Stomach (tissue), 9 donors: ENCODE results near the gene TBRG4. TPM values are rescaled to one million over a fixed set of nuclear protein-coding genes. Genes with fewer than 3 reads are reported as not detected.
"Not testable (repeated sequence)": the region's sequence is repeated elsewhere in the genome, so short reads cannot be mapped to it uniquely, and the experiment has no call there.

Experiments used
- DNase-seq, 2 donors: peaks; one replicate each; pipeline versions ENCODE4 v3.0.0 to v3.0.0-alpha.2; 2013 to 2019
- H3K27ac ChIP-seq, 5 donors: fragments of 200-600 bp in 4 of 5; sonication (generic) in 4 of 5; one replicate each; pipeline ENCODE4 v1.5.1; 2013 to 2019; ENCODE audit warnings: mild to moderate bottlenecking in 1 of 5, moderate library complexity in 1 of 5
- H3K27me3 ChIP-seq, 3 donors: fragments of 200-600 bp; sonication (generic); one replicate each; pipeline ENCODE4 v1.5.1; 2017 to 2019; ENCODE audit warnings: mixed run types in 1 of 3
- H3K36me3 ChIP-seq, 4 donors: fragments of 200-600 bp; sonication (generic); 1 replicate in 3 of 4; 2 replicates in 1 of 4; pipeline ENCODE4 v1.5.1; 2016 to 2019
- H3K4me1 ChIP-seq, 4 donors: fragments of 200-600 bp; sonication (generic); one replicate each; pipeline ENCODE4 v1.5.1; 2016 to 2019
- H3K4me3 ChIP-seq, 4 donors: fragments of 200-600 bp; sonication (generic) in 3 of 4; one replicate each; pipeline ENCODE4 v1.5.1; 2016 to 2019; ENCODE audit warnings: mild to moderate bottlenecking in 1 of 4
- H3K9me3 ChIP-seq, 4 donors: fragments of 200-600 bp; sonication (generic); one replicate each; pipeline ENCODE4 v1.5.1; 2016 to 2019
- EP300 ChIP-seq: sonication (generic); formaldehyde crosslinking; IDR thresholded peaks from one replicate; pipeline ENCODE4 v1.6.1; 2017; ENCODE audit warnings: antibody characterized with exemption
- POLR2A ChIP-seq, 4 donors: fragments of 450-650 bp; IDR thresholded peaks; one replicate each; pipeline ENCODE4 v1.6.1; 2016; ENCODE audit warnings: antibody characterized with exemption in 4 of 4, control low read depth in 2 of 4, mild to moderate bottlenecking in 1 of 4, moderate library complexity in 1 of 4
- POLR2AphosphoS5 ChIP-seq, 3 donors: sonication (generic); formaldehyde crosslinking; IDR thresholded peaks; one replicate each; pipeline ENCODE4 v1.6.1; 2016; ENCODE audit warnings: antibody characterized with exemption in 3 of 3
- WGBS, 5 donors: extraction: QIAGEN DNeasy Blood & Tissue Kit in 3 of 5; methylation state at CpG; one replicate each; pipeline versions ENCODE4 v1.1.5 to v1.1.7; 2013 to 2018; 5-methylcytosine and 5-hydroxymethylcytosine counted together
- intact Hi-C: fragments of 100-400 bp; cut with DNase I; formaldehyde crosslinking; loops from one replicate; pipeline ENCODE4 v1.15.1; 2023; ENCODE audit warnings: low total_unique reads
- polyA plus RNA-seq, 3 donors: library from polyadenylated mRNA; stranded (reverse); fragments of 200-250 nt; gene quantifications; one replicate each; pipeline ENCODE4 v1.2.3, GENCODE V29; 2013
- total RNA-seq, 5 donors: library from RNA; depleted of rRNA; stranded (reverse); fragments of >200 nt; gene quantifications; one replicate each; pipeline versions ENCODE4 v1.1.0 to v1.2.3, GENCODE V29; 2014 to 2016
- TF ChIP-seq, protein P1 (sequence below), 7 experiments: fragments of 450-650 bp in 4 of 7; fragments of 200-600 bp in 3 of 7; sonication (generic) in 3 of 7; IDR thresholded peaks; one replicate each; pipeline ENCODE4 v1.5.1; 2016 to 2019; ENCODE audit warnings: antibody characterized with exemption in 7 of 7, control low read depth in 2 of 7, mild to moderate bottlenecking in 1 of 7
- donor health status: healthy with polysubstance abuse.
- donor health status: Bipolar disorder and iron deficiency.
- donor health status: healthy.

The TBRG4 gene
- total and polyA plus RNA-seq, 8 donors, result 31.2 to 219 (median 47.9) TPM

DNA sequence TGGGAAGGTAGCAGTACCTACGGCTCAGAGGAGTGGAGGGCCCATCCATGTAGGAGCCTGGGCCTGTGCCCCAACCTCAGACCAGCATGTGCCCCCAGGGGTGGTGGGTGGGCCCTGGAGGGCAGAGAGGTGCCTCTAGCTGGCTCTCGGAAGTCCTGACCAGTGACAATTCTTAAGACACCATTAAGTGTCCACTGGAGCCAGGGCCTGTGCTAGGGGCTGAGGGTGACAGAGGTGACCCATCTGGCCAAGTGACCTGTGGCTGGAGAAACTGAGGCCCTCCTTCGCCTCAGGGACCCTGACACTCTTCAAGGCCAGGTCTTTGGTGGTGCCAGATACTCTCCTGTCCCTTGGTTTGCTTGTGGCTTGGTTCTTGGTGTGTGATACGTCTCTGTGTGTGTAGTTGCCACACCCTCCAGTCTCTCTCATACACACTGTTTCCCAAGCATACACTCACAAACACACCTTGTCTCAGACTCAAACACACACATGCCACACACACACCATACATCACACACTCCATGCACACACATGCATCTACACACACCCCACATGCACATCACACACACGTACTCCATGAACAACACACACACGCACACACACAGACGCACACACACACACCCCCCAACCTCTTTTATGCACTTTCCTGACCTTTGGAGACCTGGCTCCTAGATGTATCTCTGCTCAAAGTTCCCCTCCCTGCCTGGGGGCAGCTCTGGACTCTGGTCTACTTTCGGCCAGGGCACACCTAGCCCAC, 45.2 kb upstream of the TBRG4 start:
- Histone ChIP-seq H3K27me3 (peaks cover 0 to 50% (median 20%) of the 10 kb centered on the region in 3 donors), H3K36me3 (no peaks in the 10 kb centered on the region), H3K4me3 (peak overlapping the region in 2 of 4 donors; percentile 34 to 52), H3K9me3 (no peaks in the 10 kb centered on the region), H3K4me1 (peaks cover 0 to 14% (median 10%) of the 10 kb centered on the region in 4 donors), H3K27ac (peak overlapping the region in 1 of 5 donors; percentile 62)
- WGBS, 5 donors, result 76 to 90% (median 76%) methylated on average over 8 of the region's 8 CpGs
- no peak for DNase-seq
- intact Hi-C loops, result loop anchor here (10.0 kb wide), 1 partner anchor 708 kb away; no protein-coding TSS in a partner anchor
- TF ChIP-seq EP300 (no peak), POLR2AphosphoS5 (IDR thresholded peaks at IDR 0.05) (no peak)

DNA sequence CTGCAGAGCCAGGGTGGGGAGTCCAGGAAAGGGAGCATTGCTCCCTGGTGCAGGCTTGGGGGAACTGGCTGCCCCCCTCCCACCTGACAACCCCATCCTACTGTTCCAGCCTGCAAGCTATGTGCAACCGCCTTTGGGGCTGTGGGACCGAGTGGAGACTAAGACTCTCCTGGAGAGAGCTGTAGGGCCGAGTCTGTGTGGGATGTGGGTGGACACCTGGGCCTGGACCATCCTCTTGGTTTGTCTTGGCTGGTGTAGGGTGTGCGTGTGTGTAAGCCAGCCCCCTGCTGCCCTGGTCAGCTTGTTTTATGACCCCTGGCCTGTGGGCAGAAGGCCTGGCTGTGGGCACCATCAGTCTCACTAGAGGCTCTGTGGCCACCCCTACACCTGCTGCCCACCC, 44.4 kb upstream of the TBRG4 start:
- no peak for DNase-seq
- WGBS, 5 donors, result 69 to 93% (median 82%) methylated on average over 2 to 4 of the region's 4 CpGs
- no peaks in the 10 kb centered on the region for H3K36me3 ChIP-seq
- peaks cover 0 to 14% (median 10%) of the 10 kb centered on the region in 4 donors for H3K4me1 ChIP-seq
- peaks cover 0 to 55% (median 20%) of the 10 kb centered on the region in 3 donors for H3K27me3 ChIP-seq
- H3K27ac ChIP-seq, result no peak overlapping the region
- intact Hi-C loops, result loop anchor here (2.0 to 10.0 kb wide), 2 partner anchors 105 to 709 kb away; no protein-coding TSS in a partner anchor
- H3K4me3 ChIP-seq, result no peak overlapping the region
- TF ChIP-seq EP300 (no peak), POLR2AphosphoS5 (IDR thresholded peaks at IDR 0.05) (no peak), POLR2A (IDR thresholded peaks at IDR 0.05) (no peak)
- no peaks in the 10 kb centered on the region for H3K9me3 ChIP-seq

DNA sequence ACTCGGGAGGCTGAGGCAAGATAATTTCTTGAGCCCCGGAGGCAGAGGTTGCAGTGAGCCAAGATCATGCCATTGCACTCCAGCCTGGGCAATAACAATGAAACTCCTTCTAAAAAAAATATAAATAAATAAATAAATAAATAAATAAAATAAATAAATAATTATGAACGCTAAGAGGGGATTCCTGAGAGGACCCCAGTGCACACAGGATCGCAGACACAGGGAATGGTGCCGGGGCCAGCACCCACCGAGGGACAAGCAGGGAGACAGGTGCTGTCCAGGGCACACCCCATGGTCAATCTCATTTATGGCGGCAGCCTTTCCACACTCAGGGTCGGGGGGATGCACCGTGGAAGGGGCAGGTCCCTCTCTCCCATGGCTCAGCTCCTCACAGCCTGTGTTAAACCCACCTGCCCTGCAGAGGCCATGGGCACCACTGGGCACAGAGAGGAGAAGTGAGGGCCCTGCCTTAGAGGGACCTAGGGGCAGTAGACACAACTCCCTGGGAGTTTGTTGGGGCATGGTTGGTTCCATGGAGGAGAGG, 43.9 kb upstream of the TBRG4 start:
- H3K36me3 ChIP-seq, result no peaks in the 10 kb centered on the region
- peaks cover 0 to 14% (median 10%) of the 10 kb centered on the region in 4 donors for H3K4me1 ChIP-seq
- no peak for DNase-seq
- no peak overlapping the region for H3K4me3 ChIP-seq
- no peak overlapping the region for H3K27ac ChIP-seq
- intact Hi-C loops, result loop anchor here (2.0 to 10.0 kb wide), 2 partner anchors 105 to 709 kb away; no protein-coding TSS in a partner anchor
- H3K27me3 ChIP-seq, result peaks cover 0 to 57% (median 20%) of the 10 kb centered on the region in 3 donors
- 88 to 95% (median 93%) methylated on average over 9 of the region's 9 CpGs for WGBS, 5 donors
- no peaks in the 10 kb centered on the region for H3K9me3 ChIP-seq
- TF ChIP-seq POLR2AphosphoS5 (IDR thresholded peaks at IDR 0.05) (no peak), POLR2A (IDR thresholded peaks at IDR 0.05) (no peak), EP300 (no peak)
- TF ChIP-seq, protein P1, sequence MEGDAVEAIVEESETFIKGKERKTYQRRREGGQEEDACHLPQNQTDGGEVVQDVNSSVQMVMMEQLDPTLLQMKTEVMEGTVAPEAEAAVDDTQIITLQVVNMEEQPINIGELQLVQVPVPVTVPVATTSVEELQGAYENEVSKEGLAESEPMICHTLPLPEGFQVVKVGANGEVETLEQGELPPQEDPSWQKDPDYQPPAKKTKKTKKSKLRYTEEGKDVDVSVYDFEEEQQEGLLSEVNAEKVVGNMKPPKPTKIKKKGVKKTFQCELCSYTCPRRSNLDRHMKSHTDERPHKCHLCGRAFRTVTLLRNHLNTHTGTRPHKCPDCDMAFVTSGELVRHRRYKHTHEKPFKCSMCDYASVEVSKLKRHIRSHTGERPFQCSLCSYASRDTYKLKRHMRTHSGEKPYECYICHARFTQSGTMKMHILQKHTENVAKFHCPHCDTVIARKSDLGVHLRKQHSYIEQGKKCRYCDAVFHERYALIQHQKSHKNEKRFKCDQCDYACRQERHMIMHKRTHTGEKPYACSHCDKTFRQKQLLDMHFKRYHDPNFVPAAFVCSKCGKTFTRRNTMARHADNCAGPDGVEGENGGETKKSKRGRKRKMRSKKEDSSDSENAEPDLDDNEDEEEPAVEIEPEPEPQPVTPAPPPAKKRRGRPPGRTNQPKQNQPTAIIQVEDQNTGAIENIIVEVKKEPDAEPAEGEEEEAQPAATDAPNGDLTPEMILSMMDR (IDR thresholded peaks at IDR 0.05), result no peak

DNA sequence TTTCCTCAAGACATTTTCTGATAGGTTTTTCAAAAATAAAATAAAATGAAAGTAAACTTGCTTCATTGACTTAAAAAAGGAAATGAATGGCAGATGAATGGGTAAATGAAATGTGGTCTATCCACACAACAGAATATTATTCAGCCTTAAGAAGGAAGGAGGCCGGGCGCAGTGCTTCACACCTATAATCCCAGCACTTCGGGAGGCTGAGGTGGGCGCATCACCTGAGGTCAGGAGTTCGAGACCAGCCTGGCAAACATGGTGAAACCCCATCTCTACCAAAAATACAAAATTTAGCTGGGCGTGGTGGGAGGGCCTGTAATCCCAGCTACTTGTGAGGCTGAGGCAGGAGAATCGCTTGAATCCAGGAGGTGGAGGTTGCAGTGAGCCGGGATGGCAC, 42.4 kb upstream of the TBRG4 start:
- Histone ChIP-seq H3K4me1 (peaks cover 0 to 14% (median 10%) of the 10 kb centered on the region in 4 donors), H3K27me3 (peaks cover 0 to 49% (median 20%) of the 10 kb centered on the region in 3 donors)
- WGBS, 5 donors, result 83 to 91% (median 87%) methylated on average over 8 of the region's 8 CpGs
- H3K4me3 ChIP-seq, H3K9me3 ChIP-seq, DNase-seq, H3K27ac ChIP-seq, H3K36me3 ChIP-seq: not testable (repeated sequence)
- intact Hi-C loops, result loop anchor here (2.0 to 10.0 kb wide), 2 partner anchors 107 to 711 kb away; no protein-coding TSS in a partner anchor

DNA sequence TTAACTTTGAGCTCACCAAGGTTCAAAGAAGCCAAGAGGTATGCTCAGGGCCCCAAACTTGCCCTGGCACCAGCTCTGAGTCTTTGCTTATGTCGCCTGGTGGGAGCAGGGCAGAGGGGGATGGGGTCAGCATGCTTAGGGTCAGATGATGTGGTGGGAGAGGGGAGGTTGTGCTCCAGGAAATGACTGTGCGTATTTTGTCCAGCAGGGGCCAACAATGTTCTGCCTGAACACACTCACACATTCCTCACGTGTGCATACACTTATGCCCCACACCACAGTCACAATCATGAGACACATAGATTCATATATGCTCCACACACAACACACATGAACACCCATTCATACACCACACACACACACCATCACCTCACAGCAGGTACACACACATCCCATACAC, 41.7 kb upstream of the TBRG4 start:
- intact Hi-C loops, result loop anchor here (10.0 kb wide), 1 partner anchor 712 kb away; no protein-coding TSS in a partner anchor
- no peaks in the 10 kb centered on the region for H3K36me3 ChIP-seq
- TF ChIP-seq POLR2A (IDR thresholded peaks at IDR 0.05), result no peak
- TF ChIP-seq EP300, result no peak
- TF ChIP-seq POLR2AphosphoS5 (IDR thresholded peaks at IDR 0.05), result no peak
- TF ChIP-seq, protein P1 (IDR thresholded peaks at IDR 0.05), result no peak
- no peak overlapping the region for H3K27ac ChIP-seq
- WGBS, 5 donors, result 36 to 79% (median 45%) methylated on average over 3 of the region's 3 CpGs
- H3K9me3 ChIP-seq, result no peaks in the 10 kb centered on the region
- H3K27me3 ChIP-seq, result peaks cover 0 to 46% (median 24%) of the 10 kb centered on the region in 3 donors
- no peak overlapping the region for H3K4me3 ChIP-seq
- no peak for DNase-seq
- H3K4me1 ChIP-seq, result peaks cover 0 to 14% (median 10%) of the 10 kb centered on the region in 4 donors
